ENCODE results near the gene TAF15.

DNA sequence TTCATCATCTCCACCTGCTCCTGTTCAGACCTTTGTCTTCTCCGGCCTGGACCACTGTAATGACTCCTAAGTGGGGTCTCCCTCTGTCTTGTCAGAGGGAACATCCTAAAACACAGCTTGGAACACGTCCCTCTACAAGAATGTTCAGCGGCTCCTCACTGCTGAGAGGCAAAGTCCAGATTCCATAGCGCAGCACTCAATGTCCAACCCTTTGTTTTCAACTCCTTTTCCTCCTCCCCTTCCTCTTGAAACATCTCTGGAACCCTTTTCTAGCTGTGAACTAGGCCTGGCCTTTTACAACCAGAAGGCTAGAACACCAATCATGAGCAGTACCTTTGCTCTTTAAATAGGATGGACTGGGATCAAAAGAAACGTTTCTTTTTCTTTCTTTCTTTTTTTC is 47.7 kb upstream of the TAF15 start:
- TF ChIP-seq GATA2 (IDR thresholded peaks at IDR 0.05; ENCODE audit: low read depth, low read length): no peak
- no peak for TF ChIP-seq GATA3 (IDR thresholded peaks at IDR 0.05; ENCODE audit: low read depth, low read length)

Measured in SH-SY5Y (cell line).